GM23338 (cell line): Measurements from ENCODE around the gene DGLUCY.

Source experiments
- CREB1 ChIP-seq: fragments of 250-450 bp; sonication (Bioruptor Pico); IDR thresholded peaks from 2 replicates; pipeline ENCODE4 v1.5.0; 2020; ENCODE audit warnings: low read depth, mild to moderate bottlenecking, moderate library complexity
- ETS1 ChIP-seq: IDR thresholded peaks from 2 replicates; pipeline ENCODE4 v1.6.1; 2016; ENCODE audit warnings: antibody characterized with exemption
- EZH2 ChIP-seq: fragments of 200-600 bp; sonication (generic); IDR thresholded peaks from one replicate; pipeline ENCODE4 v1.8.0; 2017; ENCODE audit warnings: antibody characterized with exemption, mild to moderate bottlenecking, low read depth; ENCODE audit not compliant: unreplicated experiment
- EZH2phosphoT487 ChIP-seq: fragments of 200-600 bp; sonication (generic); IDR thresholded peaks from one replicate; pipeline ENCODE4 v1.8.1; 2018; ENCODE audit warnings: antibody characterized with exemption; ENCODE audit not compliant: unreplicated experiment
- JUNB ChIP-seq: IDR thresholded peaks from one replicate; pipeline ENCODE4 v1.6.1; 2016; ENCODE audit warnings: antibody characterized with exemption; ENCODE audit not compliant: unreplicated experiment
- POLR2AphosphoS5 ChIP-seq: IDR thresholded peaks from 2 replicates; pipeline ENCODE4 v1.6.1; 2016; ENCODE audit warnings: antibody characterized with exemption, low read depth
- REST ChIP-seq: IDR thresholded peaks from one replicate; pipeline ENCODE4 v1.6.1; 2018; ENCODE audit warnings: antibody characterized with exemption; ENCODE audit not compliant: unreplicated experiment
- ZNF462 ChIP-seq: fragments of 250-450 bp; sonication (Bioruptor Pico); IDR thresholded peaks from 2 replicates; pipeline ENCODE4 v1.5.0; 2020; ENCODE audit warnings: mild to moderate bottlenecking, moderate library complexity
- TF ChIP-seq, protein P1 (sequence below), 2 experiments: fragments of 200-600 bp in 1 of 2; sonication (generic) in 1 of 2; conservative IDR thresholded peaks; 2 replicates each; pipeline versions ENCODE4 v1.5.1 to v1.6.1; 2016 to 2017; ENCODE audit warnings: antibody characterized with exemption in 2 of 2, low read depth in 2 of 2, mild to moderate bottlenecking in 2 of 2, moderate library complexity in 1 of 2

DNA sequence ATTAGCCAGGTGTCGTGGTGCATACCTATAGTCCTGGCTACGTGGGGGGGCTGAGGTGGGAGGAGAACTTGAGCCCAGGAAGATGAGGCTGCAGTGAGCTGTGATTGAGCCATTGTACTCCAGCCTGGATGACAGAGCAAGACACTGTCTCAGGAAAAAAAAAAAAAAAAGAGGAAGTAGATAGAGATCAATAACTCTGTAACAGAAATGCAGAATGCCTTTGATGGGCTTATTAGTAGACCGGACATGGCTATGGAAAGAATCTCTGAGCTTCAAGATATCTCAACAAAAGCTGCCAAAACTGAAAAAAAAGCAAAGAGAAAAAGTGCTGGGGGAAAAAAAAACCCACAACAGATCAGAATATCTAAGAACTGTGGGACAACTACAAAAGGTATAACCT lies 93.1 kb downstream of the DGLUCY start:
- TF ChIP-seq EZH2: no peak
- TF ChIP-seq, protein P1, sequence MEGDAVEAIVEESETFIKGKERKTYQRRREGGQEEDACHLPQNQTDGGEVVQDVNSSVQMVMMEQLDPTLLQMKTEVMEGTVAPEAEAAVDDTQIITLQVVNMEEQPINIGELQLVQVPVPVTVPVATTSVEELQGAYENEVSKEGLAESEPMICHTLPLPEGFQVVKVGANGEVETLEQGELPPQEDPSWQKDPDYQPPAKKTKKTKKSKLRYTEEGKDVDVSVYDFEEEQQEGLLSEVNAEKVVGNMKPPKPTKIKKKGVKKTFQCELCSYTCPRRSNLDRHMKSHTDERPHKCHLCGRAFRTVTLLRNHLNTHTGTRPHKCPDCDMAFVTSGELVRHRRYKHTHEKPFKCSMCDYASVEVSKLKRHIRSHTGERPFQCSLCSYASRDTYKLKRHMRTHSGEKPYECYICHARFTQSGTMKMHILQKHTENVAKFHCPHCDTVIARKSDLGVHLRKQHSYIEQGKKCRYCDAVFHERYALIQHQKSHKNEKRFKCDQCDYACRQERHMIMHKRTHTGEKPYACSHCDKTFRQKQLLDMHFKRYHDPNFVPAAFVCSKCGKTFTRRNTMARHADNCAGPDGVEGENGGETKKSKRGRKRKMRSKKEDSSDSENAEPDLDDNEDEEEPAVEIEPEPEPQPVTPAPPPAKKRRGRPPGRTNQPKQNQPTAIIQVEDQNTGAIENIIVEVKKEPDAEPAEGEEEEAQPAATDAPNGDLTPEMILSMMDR (conservative IDR thresholded peaks at IDR 0.05; ENCODE audit: low read depth in 2 of 2): no peak
- no peak for TF ChIP-seq POLR2AphosphoS5
- TF ChIP-seq JUNB: no peak
- no peak for TF ChIP-seq ZNF462 (CRISPR knock-in tag)
- no peak for TF ChIP-seq ETS1
- TF ChIP-seq REST: no peak
- no peak for TF ChIP-seq CREB1 (CRISPR knock-in tag)
- no peak for TF ChIP-seq EZH2phosphoT487
